Suprapubic skin (tissue), 4 donors: ENCODE results near the gene KRTAP20-4.

Experiments
- POLR2A ChIP-seq, 2 donors: fragments of 450-650 bp; IDR thresholded peaks; one replicate each; pipeline ENCODE4 v1.6.1; 2017; ENCODE audit warnings: antibody characterized with exemption in 2 of 2, mild to moderate bottlenecking in 2 of 2, moderate library complexity in 2 of 2
- POLR2AphosphoS5 ChIP-seq, 3 donors: sonication (generic); formaldehyde crosslinking; IDR thresholded peaks; one replicate each; pipeline ENCODE4 v1.6.1; 2017; ENCODE audit warnings: antibody characterized with exemption in 3 of 3
- TF ChIP-seq, protein P1 (sequence below), 2 donors: fragments of 200-600 bp in 1 of 2; fragments of 450-650 bp in 1 of 2; sonication (generic) in 1 of 2; IDR thresholded peaks; one replicate each; pipeline ENCODE4 v1.5.1; 2016 to 2019; ENCODE audit warnings: antibody characterized with exemption in 2 of 2, mild to moderate bottlenecking in 1 of 2, moderate library complexity in 1 of 2

- TF ChIP-seq, protein P1, sequence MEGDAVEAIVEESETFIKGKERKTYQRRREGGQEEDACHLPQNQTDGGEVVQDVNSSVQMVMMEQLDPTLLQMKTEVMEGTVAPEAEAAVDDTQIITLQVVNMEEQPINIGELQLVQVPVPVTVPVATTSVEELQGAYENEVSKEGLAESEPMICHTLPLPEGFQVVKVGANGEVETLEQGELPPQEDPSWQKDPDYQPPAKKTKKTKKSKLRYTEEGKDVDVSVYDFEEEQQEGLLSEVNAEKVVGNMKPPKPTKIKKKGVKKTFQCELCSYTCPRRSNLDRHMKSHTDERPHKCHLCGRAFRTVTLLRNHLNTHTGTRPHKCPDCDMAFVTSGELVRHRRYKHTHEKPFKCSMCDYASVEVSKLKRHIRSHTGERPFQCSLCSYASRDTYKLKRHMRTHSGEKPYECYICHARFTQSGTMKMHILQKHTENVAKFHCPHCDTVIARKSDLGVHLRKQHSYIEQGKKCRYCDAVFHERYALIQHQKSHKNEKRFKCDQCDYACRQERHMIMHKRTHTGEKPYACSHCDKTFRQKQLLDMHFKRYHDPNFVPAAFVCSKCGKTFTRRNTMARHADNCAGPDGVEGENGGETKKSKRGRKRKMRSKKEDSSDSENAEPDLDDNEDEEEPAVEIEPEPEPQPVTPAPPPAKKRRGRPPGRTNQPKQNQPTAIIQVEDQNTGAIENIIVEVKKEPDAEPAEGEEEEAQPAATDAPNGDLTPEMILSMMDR (IDR thresholded peaks at IDR 0.05) = no peak
- TF ChIP-seq POLR2AphosphoS5 (IDR thresholded peaks at IDR 0.05) (no peak), POLR2A (IDR thresholded peaks at IDR 0.05) (no peak)
Observed at GRCh38 chr21:30598802-30599201, 21.6 kb upstream of the KRTAP20-4 start, which contains the start of gene KRTAP6-2.
